Kidney (tissue), 14 donors: ENCODE measurements around the gene DAGLB. TPM values are rescaled to one million over a fixed set of nuclear protein-coding genes. Genes with fewer than 3 reads are reported as not detected.

Experiments
- DNase-seq, 5 donors: peaks; one replicate each; pipeline ENCODE4 v3.0.0-alpha.2; 2013 to 2020
- FAIRE-seq: peaks from 2 replicates; lab custom pipeline; 2012; peaks lifted over from hg19 to GRCh38; lab: Jason Lieb, UNC
- H3K27ac ChIP-seq, 2 donors: one replicate each; pipeline ENCODE4 v1.7.0; 2013; ENCODE audit warnings: low read depth in 2 of 2, low read length in 2 of 2, inconsistent platforms in 1 of 2
- H3K27me3 ChIP-seq: one replicate; pipeline ENCODE4 v1.7.1; 2013; ENCODE audit warnings: low read length, inconsistent platforms; ENCODE audit not compliant: control insufficient read depth, insufficient read depth
- H3K36me3 ChIP-seq, 3 donors: one replicate each; pipeline versions ENCODE4 v1.7.0 to v1.7.1; 2013; ENCODE audit warnings: low read length in 3 of 3, control low read depth in 1 of 3, inconsistent platforms in 1 of 3; ENCODE audit not compliant: insufficient read depth in 3 of 3, control insufficient read depth in 2 of 3
- H3K4me1 ChIP-seq, 3 donors: one replicate each; pipeline versions ENCODE4 v1.7.0 to v1.7.1; 2013; ENCODE audit warnings: low read length in 3 of 3, inconsistent platforms in 1 of 3, low read depth in 1 of 3; ENCODE audit not compliant: control insufficient read depth in 2 of 3, insufficient read depth in 2 of 3
- H3K4me3 ChIP-seq, 3 donors: one replicate each; pipeline versions ENCODE4 v1.7.0 to v1.8.1; 2013; ENCODE audit warnings: low read length in 3 of 3, control low read depth in 1 of 3, inconsistent platforms in 1 of 3
- H3K9ac ChIP-seq, 3 donors: one replicate each; pipeline versions ENCODE4 v1.7.0 to v1.7.1; 2013; ENCODE audit warnings: low read length in 3 of 3, control low read depth in 1 of 3, inconsistent platforms in 1 of 3
- H3K9me3 ChIP-seq, 3 donors: one replicate each; pipeline versions ENCODE4 v1.7.0 to v1.7.1; 2013; ENCODE audit warnings: low read length in 3 of 3, control low read depth in 1 of 3, inconsistent platforms in 1 of 3; ENCODE audit not compliant: control insufficient read depth in 2 of 3, insufficient read depth in 1 of 3
- intact Hi-C: fragments of 100-400 bp; cut with DNase I; formaldehyde crosslinking; loops from one replicate; pipeline ENCODE4 v1.11.1; 2022
- polyA plus RNA-seq: library from polyadenylated mRNA; stranded (reverse); fragments of 350-450 nt; fragmentation: Illumina TruSeq; extraction: RNeasy Lipid Tissue Mini Kit (QIAGEN cat#74804); gene quantifications from one replicate; pipeline ENCODE4 v1.2.3, GENCODE V29; 2014; ENCODE audit warnings: low read depth, low replicate concordance; ENCODE audit not compliant: insufficient read depth
- total RNA-seq: library from RNA; stranded (reverse); fragmentation: NEBNext Ultra II Directional; extraction: Animal tissue kit (Norgen Biotek cat#: 25700); gene quantifications from one replicate; pipeline ENCODE4 v1.2.1, GENCODE V29; 2021
- TF ChIP-seq, protein P1 (sequence below): IDR thresholded peaks from 3 replicates; pipeline ENCODE4 v1.5.1; 2012; ENCODE audit warnings: mild to moderate bottlenecking, moderate library complexity, borderline replicate concordance; ENCODE audit not compliant: insufficient read depth; ENCODE audit errors: extremely low read depth
- donor health status: control.
- donor health status: control.
- donor health status: control.
- donor health status: control.
- donor health status: control.
- donor health status: DM: yes; HTN: yes; CAD: no.
- donor health status: Normal renal cell carcinoma (clear cell type).

Gene DAGLB
- total and polyA plus RNA-seq, 2 donors from 2014 or later: 7.7 to 25.6 TPM

DNA sequence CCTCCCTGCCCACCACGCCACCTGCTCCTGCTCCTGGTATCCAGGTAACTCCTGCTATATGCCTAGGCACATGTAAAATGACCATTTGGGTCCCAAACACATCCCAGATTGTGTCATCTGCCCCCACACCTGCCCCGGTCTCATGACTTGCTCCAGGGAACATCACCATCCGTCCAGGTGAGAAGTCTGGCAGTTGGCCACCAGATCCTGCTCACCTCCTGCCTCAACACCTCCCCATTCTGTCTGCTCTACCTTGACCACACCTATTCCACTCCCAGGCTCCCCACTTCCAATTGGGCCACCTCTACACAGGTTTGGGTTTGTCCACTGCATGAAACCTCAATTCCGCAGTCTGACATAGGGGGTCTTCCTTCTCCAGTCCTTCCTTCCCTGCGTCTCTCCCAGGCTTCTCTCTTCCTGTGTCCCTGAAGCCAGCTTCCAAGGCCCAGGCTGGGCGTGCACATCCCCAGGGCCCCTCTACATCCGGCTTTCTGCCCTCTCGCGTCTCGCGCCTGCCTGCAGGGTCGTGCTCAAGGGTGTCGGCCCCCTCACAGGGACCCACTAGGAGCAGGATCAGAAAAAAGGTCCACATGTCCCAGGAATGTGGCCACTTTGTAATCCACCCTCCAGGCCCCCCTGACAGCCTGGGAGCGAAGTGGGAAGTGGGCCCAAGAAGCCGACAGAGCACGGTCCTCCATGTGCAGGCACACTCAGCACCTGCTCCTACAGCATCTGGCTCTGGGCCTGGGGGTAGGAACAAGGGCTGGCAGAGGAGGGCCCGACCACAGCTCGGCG, 49.3 kb upstream of the DAGLB start:
- H3K36me3 ChIP-seq: no peaks in the 10 kb centered on the region
- H3K4me1 ChIP-seq: no peaks in the 10 kb centered on the region
- DNase-seq (peak in 1 of 5 donors; percentile 68), FAIRE-seq (no peak)
- H3K27me3 ChIP-seq: no peaks in the 10 kb centered on the region
- H3K27ac ChIP-seq: no peak overlapping the region
- no peak overlapping the region for H3K9ac ChIP-seq
- H3K4me3 ChIP-seq: no peak overlapping the region
- TF ChIP-seq, protein P1, sequence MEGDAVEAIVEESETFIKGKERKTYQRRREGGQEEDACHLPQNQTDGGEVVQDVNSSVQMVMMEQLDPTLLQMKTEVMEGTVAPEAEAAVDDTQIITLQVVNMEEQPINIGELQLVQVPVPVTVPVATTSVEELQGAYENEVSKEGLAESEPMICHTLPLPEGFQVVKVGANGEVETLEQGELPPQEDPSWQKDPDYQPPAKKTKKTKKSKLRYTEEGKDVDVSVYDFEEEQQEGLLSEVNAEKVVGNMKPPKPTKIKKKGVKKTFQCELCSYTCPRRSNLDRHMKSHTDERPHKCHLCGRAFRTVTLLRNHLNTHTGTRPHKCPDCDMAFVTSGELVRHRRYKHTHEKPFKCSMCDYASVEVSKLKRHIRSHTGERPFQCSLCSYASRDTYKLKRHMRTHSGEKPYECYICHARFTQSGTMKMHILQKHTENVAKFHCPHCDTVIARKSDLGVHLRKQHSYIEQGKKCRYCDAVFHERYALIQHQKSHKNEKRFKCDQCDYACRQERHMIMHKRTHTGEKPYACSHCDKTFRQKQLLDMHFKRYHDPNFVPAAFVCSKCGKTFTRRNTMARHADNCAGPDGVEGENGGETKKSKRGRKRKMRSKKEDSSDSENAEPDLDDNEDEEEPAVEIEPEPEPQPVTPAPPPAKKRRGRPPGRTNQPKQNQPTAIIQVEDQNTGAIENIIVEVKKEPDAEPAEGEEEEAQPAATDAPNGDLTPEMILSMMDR: no peak
- no peaks in the 10 kb centered on the region for H3K9me3 ChIP-seq
- intact Hi-C loops: no loop called here

DNA sequence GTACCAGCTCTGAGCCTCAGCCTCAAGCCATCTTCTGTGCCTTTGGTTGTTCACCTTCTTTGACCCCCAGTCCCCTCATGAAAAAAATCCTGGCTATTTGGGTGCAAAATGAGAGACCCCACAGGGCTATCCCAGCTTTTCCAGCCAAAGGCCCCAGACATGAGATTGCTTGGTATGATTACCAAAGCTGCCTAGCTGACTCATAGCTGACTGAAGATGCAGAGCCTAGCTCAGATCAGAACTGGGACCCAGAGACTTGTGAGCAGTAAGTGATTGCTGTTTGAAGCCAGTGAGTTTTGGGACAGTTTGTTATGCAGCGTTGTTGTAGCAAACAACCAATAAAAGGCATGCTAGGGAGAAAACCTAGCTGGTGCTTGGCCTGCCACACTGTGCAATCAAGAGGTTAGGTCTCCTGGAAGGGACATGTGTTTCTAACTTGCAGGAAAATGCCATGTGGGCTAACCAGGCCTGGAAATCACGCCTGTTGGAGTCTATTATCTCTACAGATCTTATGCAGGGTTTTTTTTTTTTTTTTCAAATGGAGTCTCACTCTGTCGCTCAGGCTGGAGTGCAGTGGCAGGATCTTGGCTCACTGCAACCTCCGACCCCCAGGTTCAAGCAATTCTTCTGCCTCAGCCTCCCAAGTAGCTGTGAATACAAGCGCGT, 48.0 kb upstream of the DAGLB start:
- DNase-seq: peak in 1 of 5 donors; percentile 2
- Histone ChIP-seq H3K4me3 (no peak overlapping the region), H3K9ac (no peak overlapping the region), H3K27me3 (no peaks in the 10 kb centered on the region), H3K27ac (no peak overlapping the region), H3K4me1 (no peaks in the 10 kb centered on the region), H3K9me3 (no peaks in the 10 kb centered on the region), H3K36me3 (no peaks in the 10 kb centered on the region)
- TF ChIP-seq, protein P1: no peak
- no peak for FAIRE-seq
- intact Hi-C loops: no loop called here

DNA sequence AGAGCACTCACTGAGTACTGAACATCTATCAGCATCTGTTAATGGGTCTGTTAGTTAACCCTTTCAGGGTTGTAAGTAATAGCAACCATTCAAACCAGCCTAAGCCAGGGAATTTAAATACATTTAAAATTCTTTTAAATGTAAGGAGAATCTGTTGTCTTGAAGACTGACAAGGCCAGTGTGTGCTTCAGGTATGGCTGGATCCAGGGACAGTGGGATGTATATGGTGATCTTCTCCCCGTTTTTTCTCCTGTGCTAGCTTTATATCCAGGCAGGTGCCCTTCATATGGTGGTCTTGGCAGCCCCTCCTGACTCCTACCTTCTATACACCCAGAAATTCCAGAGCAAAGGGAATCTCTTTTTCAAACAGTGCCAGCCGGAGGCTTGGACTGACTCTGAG, 46.6 kb upstream of the DAGLB start:
- TF ChIP-seq, protein P1: no peak
- H3K27ac ChIP-seq: no peak overlapping the region
- FAIRE-seq (no peak), DNase-seq (no peak)
- H3K9me3 ChIP-seq: no peaks in the 10 kb centered on the region
- H3K36me3 ChIP-seq: no peaks in the 10 kb centered on the region
- no peak overlapping the region for H3K4me3 ChIP-seq
- intact Hi-C loops: no loop called here
- no peaks in the 10 kb centered on the region for H3K27me3 ChIP-seq
- no peaks in the 10 kb centered on the region for H3K4me1 ChIP-seq
- no peak overlapping the region for H3K9ac ChIP-seq
